HCEC 1CT (cell line): ENCODE results near the gene CCNYL1.
"Not testable (repeated sequence)": the region's sequence is repeated elsewhere in the genome, so short reads cannot be mapped to it uniquely, and the experiment has no call there.

ENCODE experiments used
- DNase-seq: peaks from one replicate; pipeline ENCODE4 v3.0.0-alpha.2; 2017

The CCNYL1 gene

DNA sequence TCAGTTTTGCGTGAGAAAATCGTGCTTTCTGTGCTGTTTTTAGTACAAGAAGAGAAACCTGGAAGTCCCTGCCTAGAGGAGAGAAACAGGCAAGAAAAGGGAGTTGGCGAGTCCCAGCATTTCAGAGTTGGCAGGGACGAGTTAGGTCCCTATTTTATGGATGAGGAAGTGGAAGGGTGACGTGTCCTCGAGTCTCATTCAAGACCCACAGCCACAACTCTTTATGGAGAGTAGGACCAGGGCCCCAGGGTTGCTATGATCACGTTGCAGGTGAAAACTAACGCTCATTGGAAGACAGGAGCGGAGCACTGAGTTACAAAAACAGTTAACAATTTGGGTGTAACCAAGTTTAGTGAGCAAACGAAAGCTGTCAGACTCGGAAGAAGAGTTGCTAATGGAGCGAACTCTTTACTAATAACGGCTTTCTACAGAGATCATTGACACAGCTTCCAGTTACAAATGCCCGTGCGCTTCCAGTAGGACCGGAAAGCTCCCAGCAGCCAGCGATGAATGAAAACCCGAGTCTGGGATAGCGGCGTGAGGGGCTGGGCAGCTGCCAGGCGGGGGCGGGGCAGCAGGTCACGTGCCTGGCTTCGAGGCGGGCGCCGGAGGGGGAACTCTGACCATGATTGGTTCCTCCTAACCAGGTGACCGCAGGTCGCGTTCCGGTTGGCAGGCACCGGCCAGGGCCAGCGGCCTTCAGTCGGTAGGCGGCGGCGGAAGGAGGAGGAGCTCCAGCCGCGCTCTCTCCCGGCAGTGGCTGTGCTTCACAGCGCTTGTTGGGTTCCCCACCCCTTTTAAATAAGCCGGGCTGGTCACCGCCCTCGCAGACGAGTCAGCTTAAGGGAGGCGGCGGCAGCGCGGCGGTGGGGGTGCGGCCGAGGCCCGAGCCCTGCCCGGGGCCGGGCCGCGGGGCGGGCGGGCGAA, at the start of gene CCNYL1:
Gene CCNYL1, plus strand, starts transcription at position 827 of the 927 bp plus-strand sequence. CDS start 257 bp downstream, outside the sequence.
- peak; percentile 99 for DNase-seq

DNA sequence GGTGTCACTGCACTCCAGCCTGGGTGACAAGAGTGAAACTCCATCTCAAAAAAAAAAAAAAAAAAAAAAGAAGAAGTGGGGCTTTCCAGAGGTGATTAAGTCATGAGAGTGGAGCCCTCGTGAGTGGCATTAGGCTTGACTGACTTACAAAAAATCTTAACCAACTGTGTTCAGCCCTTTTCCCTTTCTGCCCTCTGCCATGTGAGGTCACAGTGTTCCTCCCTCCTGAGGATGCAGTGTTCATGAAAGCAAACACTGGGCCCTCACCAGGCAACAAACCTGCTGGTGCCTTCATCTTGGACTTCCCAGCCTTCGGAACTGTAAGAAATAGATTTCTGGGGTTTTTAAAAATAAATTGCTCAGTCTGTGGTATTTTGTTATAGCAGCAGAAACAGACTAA, 49.2 kb upstream of the CCNYL1 start:
- DNase-seq: no peak

DNA sequence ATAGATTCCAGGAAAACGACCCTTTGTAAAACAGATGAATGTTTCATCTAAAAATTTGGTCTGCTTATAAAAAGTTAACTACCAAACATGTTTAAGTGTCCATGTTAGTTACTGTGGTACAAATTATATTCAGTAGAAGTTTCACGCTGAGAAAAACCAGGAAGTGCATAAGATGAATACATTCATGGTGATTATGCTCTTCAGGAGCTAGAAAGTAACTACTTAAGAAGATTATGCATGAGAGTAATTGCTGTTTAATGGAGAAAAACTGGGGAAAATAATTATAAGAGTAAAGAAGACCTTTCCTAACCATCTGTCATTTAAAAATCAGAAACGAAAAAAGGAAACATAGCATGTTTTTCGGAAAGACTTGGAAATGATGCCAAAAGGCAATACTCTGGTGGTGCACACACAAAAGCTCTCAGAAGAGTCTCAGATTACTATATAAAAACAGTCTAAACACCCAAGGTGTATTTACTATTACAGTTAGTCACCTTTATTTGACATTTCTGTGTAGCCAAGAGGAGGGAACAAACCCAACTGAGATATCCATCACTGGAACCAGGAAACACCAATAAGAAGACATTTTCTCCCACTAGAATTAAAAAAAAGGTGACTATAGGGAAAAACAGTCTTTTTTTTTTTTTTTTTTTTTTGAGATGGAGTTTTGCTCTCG, 47.4 kb upstream of the CCNYL1 start:
- no peak for DNase-seq

DNA sequence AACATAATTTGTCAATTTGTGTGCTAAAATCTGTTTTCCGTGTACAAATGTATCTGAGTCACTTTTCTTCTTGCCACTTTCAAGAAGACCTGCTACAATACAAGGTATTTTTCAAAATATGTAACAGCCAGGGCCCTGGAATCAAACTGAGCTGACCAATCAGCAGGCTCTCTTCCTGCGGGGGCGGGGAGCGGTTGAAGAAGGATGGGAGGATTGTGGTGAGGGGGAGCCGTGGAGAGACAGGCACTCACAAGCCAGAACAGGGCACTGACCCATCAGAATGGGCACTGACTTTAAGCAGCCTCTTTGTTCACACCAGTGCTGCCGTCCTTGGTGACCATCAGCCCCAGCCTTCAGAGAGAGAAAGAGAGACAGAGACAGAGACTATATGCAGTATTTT, 40.6 kb upstream of the CCNYL1 start:
- no peak for DNase-seq

DNA sequence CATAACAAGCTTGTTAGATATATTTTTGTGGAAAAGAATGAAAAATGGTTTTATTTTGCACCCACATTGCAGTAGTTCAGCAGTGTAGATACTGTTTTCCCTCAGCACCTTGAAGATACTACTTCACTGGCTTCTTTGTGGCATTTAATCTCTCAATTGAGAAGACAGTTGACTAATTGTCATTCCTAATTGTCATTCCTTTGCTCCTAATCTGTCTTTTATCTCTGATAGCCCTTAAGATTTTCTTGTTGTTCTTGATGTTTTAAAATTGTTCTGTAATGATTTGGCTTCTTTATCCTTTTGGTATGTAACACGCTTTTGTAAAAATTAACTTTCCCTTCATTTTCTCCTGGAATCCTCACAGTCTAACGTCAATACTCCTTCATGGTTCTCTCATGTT, 38.0 kb upstream of the CCNYL1 start:
- no peak for DNase-seq

DNA sequence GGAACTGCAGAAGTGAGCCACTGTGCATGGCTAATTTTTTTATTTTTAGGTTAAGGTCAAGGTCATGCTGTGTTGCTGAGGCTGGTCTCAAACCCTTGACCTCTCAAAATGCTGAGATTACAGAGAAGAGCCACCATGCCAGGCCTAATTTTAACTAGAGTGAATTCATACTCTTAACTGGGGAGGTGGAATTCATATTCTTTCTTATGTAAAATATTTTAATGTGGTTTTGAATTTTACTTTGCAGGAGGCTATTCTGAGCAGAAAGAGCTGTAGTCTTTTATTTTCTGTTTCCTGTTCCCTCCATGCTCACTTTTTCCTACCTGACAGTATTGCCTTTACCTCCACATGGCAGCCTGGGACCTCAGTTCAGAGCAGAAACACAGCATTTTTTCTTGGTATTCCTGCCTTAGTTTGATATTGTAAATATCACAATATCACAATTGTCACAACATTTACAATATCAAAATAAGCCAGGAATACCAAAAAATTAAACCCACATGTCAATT, 37.1 kb upstream of the CCNYL1 start:
- DNase-seq: no peak

DNA sequence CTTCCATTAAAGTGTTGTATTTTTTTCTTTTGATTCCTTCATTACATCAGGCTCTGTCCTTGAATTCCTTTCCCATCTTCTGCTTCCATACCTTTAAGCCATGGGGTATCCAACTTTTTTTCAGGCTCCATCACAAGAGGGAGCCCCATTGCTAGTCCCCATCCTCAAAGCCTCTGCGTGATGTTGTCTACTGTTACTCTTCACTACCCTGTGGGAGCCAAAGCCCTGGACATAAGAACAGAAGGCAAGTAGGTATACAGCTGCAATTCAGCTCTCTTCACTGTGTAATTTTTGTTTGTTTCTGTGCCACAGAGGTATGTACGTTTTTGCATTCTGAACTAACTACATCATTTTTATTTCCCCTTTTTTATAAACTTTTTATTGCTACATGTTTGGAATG, 36.6 kb upstream of the CCNYL1 start:
- no peak for DNase-seq

DNA sequence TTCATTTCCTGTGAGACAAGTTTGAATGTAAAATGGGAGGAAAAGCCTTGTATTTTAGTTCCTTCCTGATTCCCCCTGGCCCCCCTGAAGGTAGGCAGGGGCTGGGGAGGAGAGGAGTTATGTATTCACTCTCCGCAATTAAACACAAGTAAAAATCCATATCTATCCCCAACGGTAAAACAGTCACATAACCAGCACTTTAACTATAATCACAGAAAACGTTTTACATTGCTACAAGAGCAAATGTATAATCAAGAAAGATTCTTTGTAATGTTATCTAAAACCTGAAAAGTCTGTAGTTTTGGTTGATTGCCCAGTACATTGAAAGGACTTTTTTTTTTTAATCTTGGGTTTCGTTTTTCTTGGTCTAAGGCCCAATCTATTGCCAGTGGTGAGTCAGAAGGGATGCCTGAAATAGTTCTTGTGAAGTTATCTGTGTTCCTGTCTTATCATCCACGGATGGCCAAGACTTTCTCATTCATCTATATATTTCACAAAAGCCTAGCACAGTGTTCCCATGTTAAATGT, 34.5 kb upstream of the CCNYL1 start:
- peak; percentile 67 for DNase-seq

DNA sequence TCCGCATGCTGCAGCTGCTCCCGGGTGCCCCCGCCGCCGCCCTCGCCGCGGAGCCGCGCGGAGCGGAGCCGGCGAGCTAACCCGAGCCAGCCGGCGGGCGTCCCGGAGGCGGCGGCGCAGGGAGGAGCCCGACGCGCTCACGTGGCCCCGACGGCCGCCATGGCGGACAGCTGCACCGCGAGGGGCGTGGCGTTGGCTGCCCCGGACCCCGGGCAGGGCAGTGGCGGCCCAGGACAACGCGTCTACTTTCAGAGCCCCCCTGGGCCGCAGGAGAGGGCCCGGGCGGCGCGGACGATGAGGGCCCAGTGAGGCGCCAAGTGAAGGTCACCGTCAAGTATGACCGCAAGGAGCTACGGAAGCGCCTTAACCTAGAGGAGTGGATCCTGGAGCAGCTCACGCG, 30.0 kb upstream of the CCNYL1 start:
- no peak for DNase-seq

DNA sequence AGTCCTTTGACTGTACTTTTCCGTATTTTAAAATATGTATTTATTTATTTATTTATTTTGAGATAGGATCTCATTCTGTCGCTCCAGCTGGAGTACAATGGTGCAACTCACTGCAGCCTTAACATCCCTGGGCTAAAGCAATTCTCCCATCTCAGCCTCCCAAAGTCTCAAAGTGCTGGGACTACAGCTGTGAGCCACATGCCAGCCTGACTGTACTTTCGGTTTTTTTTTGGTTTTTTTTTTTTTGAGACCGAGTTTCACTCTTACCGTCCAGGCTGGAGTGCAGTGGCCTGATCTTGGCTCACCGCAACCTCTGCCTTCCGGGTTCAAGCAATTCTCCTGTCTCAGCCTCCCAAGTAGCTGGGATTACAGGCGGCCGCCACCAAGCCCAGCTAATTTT, 28.9 kb upstream of the CCNYL1 start:
- DNase-seq: no peak

DNA sequence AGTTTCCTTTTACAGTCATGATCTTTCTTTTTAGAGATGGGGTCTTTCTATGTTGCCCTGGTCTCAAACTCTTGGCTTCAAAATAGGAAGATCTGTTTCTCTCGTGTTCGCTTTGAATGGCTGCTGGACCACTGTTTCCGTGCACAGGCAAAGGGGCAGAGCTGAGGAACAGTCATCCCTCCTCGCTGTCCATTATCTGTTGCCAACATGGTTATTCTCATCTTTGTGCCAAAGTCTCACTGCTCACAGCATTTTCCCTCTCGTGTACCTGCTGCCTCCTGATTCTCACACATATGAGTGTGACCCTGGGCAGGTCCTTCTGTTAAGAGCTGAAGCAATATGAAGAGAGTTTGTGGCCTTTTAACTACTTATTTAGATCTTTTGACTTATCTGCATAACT, 28.0 kb upstream of the CCNYL1 start:
- DNase-seq: no peak

DNA sequence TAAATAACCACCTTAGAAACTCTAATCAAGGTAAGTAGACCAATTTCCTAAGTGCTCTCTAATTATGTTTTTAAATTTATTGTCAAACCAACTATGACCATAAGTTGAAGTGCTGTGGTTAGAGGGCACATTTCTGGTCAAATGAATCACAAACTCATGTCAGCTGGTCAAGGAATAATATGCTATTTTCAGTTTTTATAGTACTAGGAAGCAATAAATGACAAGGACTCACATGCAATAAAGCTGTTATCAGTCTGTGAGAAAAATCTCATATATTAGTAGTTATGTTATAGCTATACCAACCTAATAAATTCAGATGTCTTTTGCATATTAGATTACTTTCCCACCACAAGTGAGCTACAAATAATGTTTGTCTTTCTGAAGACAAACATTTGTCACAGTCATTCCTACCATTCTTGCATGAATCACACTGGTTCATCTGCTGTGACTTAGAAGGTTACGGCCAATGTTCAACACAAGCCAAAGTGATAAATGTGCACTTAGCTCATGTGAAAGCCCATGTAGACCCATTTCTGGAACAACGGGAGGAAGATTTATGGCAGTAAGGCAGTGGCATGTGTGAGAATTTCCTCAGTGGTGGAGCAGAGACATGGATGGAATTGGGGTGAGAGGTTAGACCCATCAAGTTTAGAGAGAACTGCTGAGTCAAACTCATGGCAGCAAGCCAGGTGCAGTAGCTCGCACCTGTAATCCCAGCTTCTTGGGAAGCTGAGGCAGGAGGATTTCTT, 27.4 kb upstream of the CCNYL1 start:
- DNase-seq: peak; percentile 81

DNA sequence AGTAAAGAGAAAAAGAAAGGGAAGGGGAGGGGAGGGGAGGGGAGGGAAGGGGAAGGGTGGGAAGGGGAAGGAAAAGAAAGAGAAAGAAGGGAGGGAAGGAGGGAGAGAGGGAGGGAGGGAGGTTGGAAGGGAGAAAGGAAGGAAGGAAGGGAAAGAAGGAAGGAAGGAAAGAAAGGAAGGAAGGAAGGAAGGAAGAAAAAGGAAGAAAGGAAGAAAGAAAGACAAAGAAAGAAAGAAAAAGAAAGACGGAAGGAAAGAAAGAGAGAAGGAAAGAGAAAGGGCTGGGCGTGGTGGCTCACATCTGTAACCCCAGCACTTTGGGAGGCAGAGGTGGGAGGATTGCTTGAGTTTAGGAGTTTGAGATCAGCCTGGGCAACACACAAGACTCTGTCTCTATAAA, 24.6 kb upstream of the CCNYL1 start:
- DNase-seq: no peak

DNA sequence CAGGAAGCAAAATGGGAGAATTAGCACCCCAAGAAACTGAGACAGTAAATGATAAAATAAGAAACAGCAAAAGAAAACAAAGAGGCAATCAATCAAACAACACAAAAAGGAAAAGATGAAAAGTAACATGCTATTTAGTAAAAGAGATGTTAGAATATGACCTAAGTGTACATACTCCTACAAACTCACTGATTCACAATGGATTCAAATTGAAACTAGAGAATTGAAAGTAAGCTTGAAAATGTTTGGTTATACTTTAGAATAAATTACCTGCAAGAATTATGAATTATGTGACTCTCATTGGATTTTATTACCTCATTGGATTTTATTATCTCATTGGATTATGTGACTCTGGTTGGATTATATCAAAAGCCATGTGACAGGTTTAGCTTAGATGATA, 22.8 kb upstream of the CCNYL1 start:
- DNase-seq: no peak

DNA sequence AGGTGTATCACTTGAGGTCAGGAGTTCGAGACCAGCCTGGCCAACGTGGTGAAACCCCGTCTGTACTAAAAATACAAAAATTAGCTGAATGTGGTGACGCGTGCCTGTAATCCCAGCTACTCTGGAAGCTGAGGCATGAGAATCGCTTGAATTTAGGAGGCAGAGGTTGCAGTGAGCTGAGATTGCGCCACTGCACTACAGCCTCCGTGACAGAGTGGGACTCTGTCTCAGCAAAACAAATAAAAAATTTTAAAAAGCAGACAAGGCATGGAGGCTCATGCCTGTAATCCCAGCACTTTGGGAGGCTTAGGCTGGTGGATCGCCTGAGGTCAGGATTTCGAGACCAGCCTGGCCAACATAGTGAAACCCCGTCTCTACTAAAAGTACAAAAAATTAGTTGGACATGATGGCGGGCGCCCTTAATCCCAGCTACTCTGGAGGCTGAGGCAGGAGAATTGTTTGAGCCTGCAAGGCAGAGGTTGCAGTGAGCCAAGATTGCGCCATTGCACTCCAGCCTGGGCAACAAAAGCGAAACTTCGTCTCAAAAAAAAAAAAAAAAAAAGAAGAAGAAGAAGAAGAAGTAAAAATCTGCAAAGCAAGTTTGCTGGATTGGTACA, 20.5 kb upstream of the CCNYL1 start:
- not testable (repeated sequence) for DNase-seq

DNA sequence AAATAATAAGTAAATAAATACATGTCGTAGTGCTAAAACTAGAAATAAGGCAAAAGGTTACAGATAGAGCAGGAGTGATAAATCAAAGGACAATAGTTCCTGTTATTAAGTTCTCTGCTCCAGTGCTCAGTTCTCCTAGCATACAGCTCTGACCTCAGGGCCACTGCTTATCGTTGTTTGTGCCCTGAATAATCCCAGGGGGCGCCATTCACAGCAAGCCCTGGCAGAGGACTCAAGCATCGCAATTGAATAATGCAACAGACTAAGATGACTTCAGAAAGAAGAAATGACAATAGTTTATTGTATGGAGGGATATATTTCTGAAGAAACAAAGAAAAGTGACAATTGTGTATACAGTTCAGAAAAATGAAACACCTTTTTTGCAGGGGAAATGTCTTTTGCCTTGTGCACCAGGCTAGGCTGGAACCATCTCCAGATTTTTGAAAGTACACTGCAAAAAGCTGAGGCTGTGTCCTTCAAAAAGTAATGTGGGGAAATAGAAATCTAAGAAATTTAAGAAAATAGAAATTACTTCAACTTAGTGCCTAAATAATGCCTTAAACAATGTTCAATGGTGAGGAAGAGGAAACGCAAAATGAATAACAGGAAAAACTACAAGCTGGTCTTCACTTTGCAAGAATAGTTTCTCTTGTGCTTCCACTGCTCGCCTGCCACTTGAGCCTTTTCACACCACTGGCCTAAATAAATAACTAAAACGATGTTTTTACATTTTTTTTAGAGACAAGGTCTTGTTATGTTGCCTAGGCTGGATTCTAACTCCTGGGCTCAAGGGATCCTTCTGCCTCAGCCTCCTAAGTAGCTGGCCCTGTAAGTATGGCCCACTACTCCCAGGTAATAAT, 19.0 kb upstream of the CCNYL1 start:
- peak; percentile 47 for DNase-seq

DNA sequence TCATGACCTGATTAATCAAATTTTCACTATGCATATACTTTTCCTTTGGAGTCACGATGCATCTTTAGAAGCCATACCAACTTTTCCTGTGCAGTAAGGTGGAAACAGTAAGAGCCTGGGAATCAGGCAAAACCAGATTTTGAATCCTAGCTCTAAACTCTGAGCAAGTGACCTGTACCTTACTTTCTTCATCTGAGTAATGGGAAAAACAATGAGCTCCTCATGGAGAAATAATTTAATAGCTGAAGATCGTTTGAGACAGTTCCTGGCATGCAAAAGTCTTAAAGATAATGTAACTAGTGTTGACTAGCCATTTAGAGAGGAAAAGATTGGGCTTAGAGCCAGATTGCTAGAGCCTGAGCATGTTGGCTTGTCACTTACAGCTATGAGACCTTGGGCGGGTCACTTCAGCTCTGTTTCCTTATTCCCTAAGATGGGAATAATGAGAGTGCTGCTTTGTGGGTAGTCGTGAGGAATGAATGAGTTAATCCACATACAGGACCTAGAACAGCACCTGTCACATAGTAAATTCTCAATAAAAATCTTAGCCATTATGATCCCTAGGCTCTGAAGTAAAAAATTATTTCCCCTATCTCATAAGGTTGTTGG, 17.7 kb upstream of the CCNYL1 start:
- no peak for DNase-seq

DNA sequence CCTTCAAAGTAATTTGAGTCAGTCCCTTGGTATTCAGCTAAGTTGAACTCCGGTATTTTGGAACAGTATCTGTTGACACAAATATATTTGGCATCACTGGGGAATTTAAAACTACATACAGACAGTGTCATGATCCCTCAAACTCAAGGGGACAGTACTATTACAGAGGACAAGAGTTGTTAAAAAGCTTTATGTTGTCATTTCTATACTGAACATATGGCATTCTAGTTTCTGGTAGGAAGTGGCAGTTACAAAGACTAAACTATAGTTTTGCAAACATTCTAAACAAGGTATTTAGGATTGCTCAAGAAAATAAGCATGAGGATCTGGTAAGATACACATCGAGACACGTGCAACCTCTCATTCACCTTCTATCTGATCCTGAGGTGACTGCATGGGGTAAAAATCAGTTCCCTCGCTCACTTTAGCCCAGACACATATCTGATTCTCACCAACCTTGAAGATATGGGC, 16.6 kb upstream of the CCNYL1 start:
- peak; percentile 39 for DNase-seq

DNA sequence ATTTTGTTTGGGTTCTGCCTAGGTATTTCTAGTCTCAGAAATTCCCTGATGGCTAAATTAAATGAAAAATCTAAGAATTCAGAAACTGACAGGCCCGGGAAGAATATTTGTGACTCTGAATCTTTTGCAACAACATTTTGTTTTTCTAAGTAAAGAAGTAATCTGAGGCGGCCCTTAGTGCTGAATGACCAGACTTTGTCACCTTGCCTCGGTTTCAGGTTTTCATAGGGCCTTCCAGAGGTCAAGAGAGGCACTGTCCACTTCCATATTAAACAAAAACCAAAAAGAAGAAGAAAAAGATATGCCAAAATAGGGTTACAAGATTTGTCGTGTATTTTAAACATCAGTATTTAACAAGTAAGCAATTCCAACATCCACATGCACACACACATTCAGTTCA, 16.1 kb upstream of the CCNYL1 start:
- DNase-seq: no peak

DNA sequence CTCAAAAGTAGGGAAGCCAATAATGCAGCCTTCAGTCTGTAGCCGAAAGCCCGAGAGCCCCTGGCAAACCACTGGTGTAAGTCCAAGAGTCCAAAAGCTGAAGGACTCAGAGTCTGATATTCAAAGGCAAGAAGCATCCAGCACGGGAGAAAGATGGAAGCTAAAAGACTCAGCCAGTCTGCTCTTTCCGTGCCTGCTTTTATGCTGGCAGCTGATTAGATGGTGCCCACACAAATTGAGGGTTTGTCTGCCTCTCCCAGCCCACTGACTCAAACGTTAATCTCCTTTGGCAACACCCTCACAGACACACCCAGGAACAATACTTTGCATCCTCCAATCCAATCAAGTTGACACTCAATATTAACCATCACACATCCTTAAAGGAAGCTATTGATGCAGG, 14.5 kb upstream of the CCNYL1 start:
- not testable (repeated sequence) for DNase-seq

DNA sequence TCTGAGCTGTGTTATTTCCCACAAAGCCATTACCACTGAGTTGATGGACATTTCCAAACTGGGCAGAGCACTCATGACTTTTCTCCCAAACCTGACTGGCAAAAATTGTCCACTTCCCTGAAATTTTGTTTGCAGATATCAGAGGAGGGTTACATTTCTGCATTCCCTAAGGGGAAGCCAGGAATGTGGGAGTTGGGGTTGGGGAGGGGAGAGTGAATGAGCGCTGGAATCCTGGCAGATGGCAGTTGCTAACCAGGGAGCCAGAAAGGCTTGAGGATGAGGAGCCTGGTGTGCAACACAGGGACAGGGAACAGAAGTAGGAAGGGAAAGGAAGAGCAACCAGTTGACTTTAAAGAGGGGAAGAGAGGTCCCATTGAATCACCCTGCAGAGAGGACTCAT, 14.0 kb upstream of the CCNYL1 start:
- DNase-seq: no peak
